Stimulated activated CD8-positive, alpha-beta memory T cell treated with anti-CD3 and anti-CD28 coated beads, Interleukin-4, amount 100 ng/mL, for 4 hours (primary cell): ENCODE data around the gene TLE3.

ENCODE experiments used
- DNase-seq, 2 donors: peaks; one replicate each; pipeline ENCODE4 v3.0.0-alpha.2; 2020; ENCODE audit warnings: low read depth in 2 of 2, low spot score in 1 of 2

Gene TLE3

GRCh38 chr15:70063261-70063925 lies 34.3 kb downstream of the TLE3 start:
- DNase-seq: no peak

- no peak for DNase-seq
Observed at GRCh38 chr15:70062321-70062956, 35.3 kb downstream of the TLE3 start.

GRCh38 chr15:70061696-70062270 lies 35.9 kb downstream of the TLE3 start:
- DNase-seq: no peak

GRCh38 chr15:70060993-70061305 lies 36.8 kb downstream of the TLE3 start:
- no peak for DNase-seq

- DNase-seq: no peak
Observed at GRCh38 chr15:70060214-70060992, 37.3 kb downstream of the TLE3 start.

- no peak for DNase-seq
Observed at GRCh38 chr15:70059476-70060213, 38.1 kb downstream of the TLE3 start.

- DNase-seq: no peak
Observed at GRCh38 chr15:70058642-70059360, 38.9 kb downstream of the TLE3 start.

GRCh38 chr15:70057931-70058641 lies 39.6 kb downstream of the TLE3 start:
- no peak for DNase-seq

- no peak for DNase-seq
Observed at GRCh38 chr15:70056091-70056680, 41.5 kb downstream of the TLE3 start.

GRCh38 chr15:70055601-70056051 lies 42.1 kb downstream of the TLE3 start:
- DNase-seq: no peak

- DNase-seq: no peak
Observed at GRCh38 chr15:70054884-70055387, 42.8 kb downstream of the TLE3 start.

GRCh38 chr15:70054366-70054765 lies 43.4 kb downstream of the TLE3 start:
- no peak for DNase-seq

- DNase-seq: no peak
Observed at GRCh38 chr15:70053716-70054229, 43.9 kb downstream of the TLE3 start.

- no peak for DNase-seq
Observed at GRCh38 chr15:70053001-70053715, 44.6 kb downstream of the TLE3 start.

- no peak for DNase-seq
Observed at GRCh38 chr15:70051948-70052633, 45.6 kb downstream of the TLE3 start.

- no peak for DNase-seq
Observed at GRCh38 chr15:70050970-70051369, 46.7 kb downstream of the TLE3 start.

GRCh38 chr15:70050441-70050840 lies 47.3 kb downstream of the TLE3 start:
- no peak for DNase-seq
